PC-3 (cell line): ENCODE data around the gene CHRNB2. TPM values are rescaled to one million over a fixed set of nuclear protein-coding genes. Genes with fewer than 3 reads are reported as not detected.

Experiments used
- ATAC-seq: fragments of 200-7000 bp; cut with Tn5 transposase; 2 replicates; pipeline ENCODE4 v1.9.1; 2020; ENCODE audit warnings: mild to moderate bottlenecking, moderate library complexity
- BruUV-seq: library from RNA; stranded (reverse); fragments of 400-500 nt; replicated peaks from 2 replicates; lab custom pipeline; 2021; lab: Mats Ljungman, UMichigan
- CTCF ChIA-PET: fragments of 300-600 bp; sonication (Branson Sonifier 250); formaldehyde crosslinking; loops from one replicate; lab custom pipeline; 2022; ENCODE audit warnings: antibody characterized with exemption; lab: Charles Lee
- POLR2A ChIA-PET: fragments of 300-600 bp; sonication (Branson Sonifier 250); formaldehyde crosslinking; loops from one replicate; lab custom pipeline; 2022; ENCODE audit warnings: antibody characterized with exemption; ENCODE audit not compliant: unreplicated experiment; lab: Charles Lee
- DNase-seq: peaks from one replicate; pipeline ENCODE4 v3.0.0-alpha.2; 2015
- H2AFZ ChIP-seq: fragments of 300-600 bp; sonication (generic); 2 replicates; pipeline ENCODE4 v1.6.0; 2016; ENCODE audit warnings: antibody characterized with exemption, low read length
- H3F3A ChIP-seq: fragments of 300-600 bp; sonication (generic); one replicate; pipeline ENCODE4 v1.6.0; 2017; ENCODE audit warnings: antibody characterized with exemption, low read length, control low read depth, mild to moderate bottlenecking; ENCODE audit not compliant: unreplicated experiment
- H3K27ac ChIP-seq: fragments of 300-600 bp; sonication (generic); 2 replicates; pipeline ENCODE4 v1.5.1; 2016; ENCODE audit warnings: mild to moderate bottlenecking, low read length
- H3K27me3 ChIP-seq: fragments of 300-600 bp; sonication (generic); 2 replicates; pipeline ENCODE4 v1.6.1; 2016; ENCODE audit warnings: low read length, mixed read lengths
- H3K36me3 ChIP-seq: fragments of 300-600 bp; sonication (generic); 2 replicates; pipeline ENCODE4 v1.6.1; 2016; ENCODE audit warnings: low read depth, mixed run types, low read length, mixed read lengths
- H3K4me1 ChIP-seq: fragments of 300-600 bp; sonication (generic); 2 replicates; pipeline ENCODE4 v1.5.1; 2016; ENCODE audit warnings: low read length; ENCODE audit not compliant: insufficient read depth
- H3K4me2 ChIP-seq: fragments of 300-600 bp; sonication (generic); 2 replicates; pipeline ENCODE4 v1.6.0; 2016; ENCODE audit warnings: low read length
- H3K4me3 ChIP-seq: fragments of 300-600 bp; sonication (generic); 2 replicates; pipeline ENCODE4 v1.5.1; 2016; ENCODE audit warnings: mild to moderate bottlenecking, low read length, mixed read lengths
- H3K79me2 ChIP-seq: fragments of 300-600 bp; sonication (generic); 2 replicates; pipeline ENCODE4 v1.6.1; 2017; ENCODE audit warnings: low read length, mixed read lengths
- H3K9ac ChIP-seq: fragments of 300-600 bp; sonication (generic); 2 replicates; pipeline ENCODE4 v1.6.0; 2016; ENCODE audit warnings: mild to moderate bottlenecking, low read length
- H3K9me2 ChIP-seq: fragments of 300-600 bp; sonication (generic); replicated peaks from 2 replicates; pipeline ENCODE4 v1.6.1; 2016; ENCODE audit warnings: mixed run types, low read length, mixed read lengths
- H3K9me3 ChIP-seq: fragments of 300-600 bp; sonication (generic); 2 replicates; pipeline ENCODE4 v1.6.1; 2016; ENCODE audit warnings: low read length, mixed read lengths
- H4K20me1 ChIP-seq: fragments of 300-600 bp; sonication (generic); 2 replicates; pipeline ENCODE4 v1.6.1; 2016; ENCODE audit warnings: low read length, mixed read lengths
- EZH2 ChIP-seq: fragments of 300-600 bp; sonication (generic); IDR thresholded peaks from one replicate; pipeline ENCODE4 v1.6.1; 2017; ENCODE audit warnings: antibody characterized with exemption, mild to moderate bottlenecking, low read length; ENCODE audit not compliant: unreplicated experiment
- EZH2phosphoT487 ChIP-seq: fragments of 300-600 bp; sonication (generic); IDR thresholded peaks from 2 replicates; pipeline ENCODE4 v1.6.1; 2018; ENCODE audit warnings: mild to moderate bottlenecking, antibody characterized with exemption, low read length, borderline replicate concordance
- intact Hi-C: fragments of 100-400 bp; cut with micrococcal nuclease; formaldehyde crosslinking; loops from 2 replicates; pipeline ENCODE4 v1.9.0; 2023
- total RNA-seq: library from RNA; depleted of rRNA; stranded (reverse); fragments of >200 nt; gene quantifications from 2 replicates; pipeline ENCODE4 v1.2.3, GENCODE V29; 2014
- TF ChIP-seq, protein P1 (sequence below): fragments of 300-600 bp; sonication (generic); conservative IDR thresholded peaks from 2 replicates; pipeline ENCODE4 v1.5.1; 2017; ENCODE audit warnings: antibody characterized with exemption, low read depth, mild to moderate bottlenecking, low read length

CHRNB2 gene
- total RNA-seq, 1 experiment from 2014 or later, result not detected

- no peak overlapping the region for H3K4me2 ChIP-seq
- no peaks in the 10 kb centered on the region for H3K9me3 ChIP-seq
- no peaks in the 10 kb centered on the region for H3K4me1 ChIP-seq
- peak; percentile 82 for DNase-seq
- no peak for TF ChIP-seq EZH2phosphoT487
- TF ChIP-seq, protein P1, sequence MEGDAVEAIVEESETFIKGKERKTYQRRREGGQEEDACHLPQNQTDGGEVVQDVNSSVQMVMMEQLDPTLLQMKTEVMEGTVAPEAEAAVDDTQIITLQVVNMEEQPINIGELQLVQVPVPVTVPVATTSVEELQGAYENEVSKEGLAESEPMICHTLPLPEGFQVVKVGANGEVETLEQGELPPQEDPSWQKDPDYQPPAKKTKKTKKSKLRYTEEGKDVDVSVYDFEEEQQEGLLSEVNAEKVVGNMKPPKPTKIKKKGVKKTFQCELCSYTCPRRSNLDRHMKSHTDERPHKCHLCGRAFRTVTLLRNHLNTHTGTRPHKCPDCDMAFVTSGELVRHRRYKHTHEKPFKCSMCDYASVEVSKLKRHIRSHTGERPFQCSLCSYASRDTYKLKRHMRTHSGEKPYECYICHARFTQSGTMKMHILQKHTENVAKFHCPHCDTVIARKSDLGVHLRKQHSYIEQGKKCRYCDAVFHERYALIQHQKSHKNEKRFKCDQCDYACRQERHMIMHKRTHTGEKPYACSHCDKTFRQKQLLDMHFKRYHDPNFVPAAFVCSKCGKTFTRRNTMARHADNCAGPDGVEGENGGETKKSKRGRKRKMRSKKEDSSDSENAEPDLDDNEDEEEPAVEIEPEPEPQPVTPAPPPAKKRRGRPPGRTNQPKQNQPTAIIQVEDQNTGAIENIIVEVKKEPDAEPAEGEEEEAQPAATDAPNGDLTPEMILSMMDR, result peak; percentile 72
- no peak overlapping the region for H3K9ac ChIP-seq
- no peaks in the 10 kb centered on the region for H3K9me2 ChIP-seq
- H3K4me3 ChIP-seq, result no peak overlapping the region
- intact Hi-C loops, result loop anchor here (1.0 kb wide), 1 partner anchor 66 kb away; no protein-coding TSS in a partner anchor
- H3K36me3 ChIP-seq, result peaks cover 23% of the 10 kb centered on the region
- peak; percentile 96 for ATAC-seq
- no peak overlapping the region for H3K27ac ChIP-seq
- H4K20me1 ChIP-seq, result 0 out of 2 replicates have a peak, but pooled peaks cover 4% of the 10 kb centered on the region
- CTCF ChIA-PET, result interaction anchor here (0.5 to 1.5 kb wide), 12 partner anchors 12 to 1950 kb away, joined by 3 to 30 read pairs (median 3); partner anchors contain the start of gene S100A16
- H2AFZ ChIP-seq, result no peak overlapping the region
- peaks cover 9% of the 10 kb centered on the region for H3K27me3 ChIP-seq
- H3F3A ChIP-seq, result no peaks in the 10 kb centered on the region
- BruUV-seq, result no TSS peak
- no peaks in the 10 kb centered on the region for H3K79me2 ChIP-seq
- POLR2A ChIA-PET, result no interaction called here
These were observed 21.1 kb upstream of the CHRNB2 start for GRCh38 chr1:154546264-154547063.

GRCh38 chr1:154547105-154547732 lies 20.4 kb upstream of the CHRNB2 start:
- no TSS peak for BruUV-seq
- Histone ChIP-seq H3K9me3 (no peaks in the 10 kb centered on the region), H3K36me3 (peaks cover 29% of the 10 kb centered on the region), H3K4me2 (no peak overlapping the region), H4K20me1 (0 out of 2 replicates have a peak, but pooled peaks cover 4% of the 10 kb centered on the region), H3K9ac (no peak overlapping the region), H3F3A (no peaks in the 10 kb centered on the region), H3K4me1 (no peaks in the 10 kb centered on the region), H3K27ac (no peak overlapping the region), H3K27me3 (peaks cover 2% of the 10 kb centered on the region; the same call in 1 of the 2 replicates), H3K9me2 (no peaks in the 10 kb centered on the region), H3K79me2 (no peaks in the 10 kb centered on the region), H3K4me3 (no peak overlapping the region), H2AFZ (no peak overlapping the region)
- TF ChIP-seq EZH2phosphoT487 (no peak), EZH2 (no peak)
- TF ChIP-seq, protein P1, result no peak
- no peak for ATAC-seq
- DNase-seq, result no peak
- intact Hi-C loops, result no loop called here
- ChIA-PET POLR2A (no interaction called here), CTCF (interaction anchor here (0.5 to 1.5 kb wide), 13 partner anchors 12 to 1949 kb away, joined by 3 to 30 read pairs (median 3); partner anchors contain the start of gene S100A16)
